Lower leg skin (tissue), 4 donors: ENCODE measurements around the gene CIAO1. TPM values are rescaled to one million over a fixed set of nuclear protein-coding genes. Genes with fewer than 3 reads are reported as not detected.

Experiments
- DNase-seq, 2 donors: peaks; one replicate each; pipeline ENCODE4 v3.0.0-alpha.2; 2019; ENCODE audit warnings: low spot score in 2 of 2
- H3K4me3 ChIP-seq: fragments of 200-600 bp; sonication (generic); 2 replicates; pipeline ENCODE4 v1.5.1; 2017; ENCODE audit warnings: mild to moderate bottlenecking, low read depth; ENCODE audit not compliant: poor library complexity, severe bottlenecking
- CTCF ChIP-seq, 3 donors: fragments of 450-650 bp; IDR thresholded peaks; one replicate each; pipeline ENCODE4 v1.5.1; 2016; ENCODE audit warnings: antibody characterized with exemption in 3 of 3, mild to moderate bottlenecking in 3 of 3, moderate library complexity in 2 of 3
- POLR2A ChIP-seq, 2 donors: fragments of 450-650 bp; IDR thresholded peaks; one replicate each; pipeline ENCODE4 v1.6.1; 2016 to 2017; ENCODE audit warnings: antibody characterized with exemption in 2 of 2, mild to moderate bottlenecking in 1 of 2, moderate library complexity in 1 of 2
- WGBS, 2 donors: methylation state at CpG; one replicate each; pipeline ENCODE4 v1.1.5; 2018; 5-methylcytosine and 5-hydroxymethylcytosine counted together
- intact Hi-C: fragments of 100-400 bp; cut with DNase I; formaldehyde crosslinking; loops from one replicate; pipeline ENCODE4 v1.15.0; 2023; ENCODE audit warnings: low total_unique reads
- total RNA-seq, 4 donors: library from RNA; depleted of rRNA; stranded (reverse); fragments of >200 nt; gene quantifications; one replicate each; pipeline ENCODE4 v1.1.0, GENCODE V29; 2016

CIAO1 gene
- total RNA-seq, 4 donors from 2014 or later = 86.1 to 115 (median 96.2) TPM

DNA sequence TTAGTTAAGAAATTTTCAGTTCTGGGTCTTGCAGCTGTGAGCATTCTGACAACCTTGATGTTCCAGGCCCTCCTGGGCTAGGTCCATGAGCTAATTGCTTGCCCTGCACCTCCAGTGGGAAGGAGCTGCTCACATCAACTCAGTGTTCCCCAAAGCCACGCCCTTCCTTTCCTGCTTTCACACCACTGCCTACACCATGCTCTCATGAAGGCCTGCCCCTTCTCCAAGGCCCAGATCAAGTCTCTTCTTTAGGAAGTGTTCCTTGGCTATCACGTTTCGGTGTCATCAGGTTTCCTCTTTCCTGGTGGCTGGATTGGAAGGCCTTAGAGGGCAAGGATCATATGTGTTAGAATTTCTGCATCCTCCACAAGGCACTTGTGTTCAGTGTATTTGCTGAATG is 19.0 kb upstream of the CIAO1 start:
- intact Hi-C loops = no loop called here
- DNase-seq = no peak
- WGBS, 2 donors = 82 to 87% methylated on average over 3 of the region's 3 CpGs
- no peak for TF ChIP-seq CTCF (IDR thresholded peaks at IDR 0.05)
- TF ChIP-seq POLR2A (IDR thresholded peaks at IDR 0.05) = no peak
- no peak overlapping the region for H3K4me3 ChIP-seq

- intact Hi-C loops = no loop called here
- no peak for DNase-seq
- TF ChIP-seq CTCF (IDR thresholded peaks at IDR 0.05) (no peak), POLR2A (IDR thresholded peaks at IDR 0.05) (no peak)
- 70 to 77% methylated on average over 5 of the region's 5 CpGs for WGBS, 2 donors
- no peak overlapping the region for H3K4me3 ChIP-seq
These were observed 18.1 kb upstream of the CIAO1 start for GRCh38 chr2:96247896-96248295.

DNA sequence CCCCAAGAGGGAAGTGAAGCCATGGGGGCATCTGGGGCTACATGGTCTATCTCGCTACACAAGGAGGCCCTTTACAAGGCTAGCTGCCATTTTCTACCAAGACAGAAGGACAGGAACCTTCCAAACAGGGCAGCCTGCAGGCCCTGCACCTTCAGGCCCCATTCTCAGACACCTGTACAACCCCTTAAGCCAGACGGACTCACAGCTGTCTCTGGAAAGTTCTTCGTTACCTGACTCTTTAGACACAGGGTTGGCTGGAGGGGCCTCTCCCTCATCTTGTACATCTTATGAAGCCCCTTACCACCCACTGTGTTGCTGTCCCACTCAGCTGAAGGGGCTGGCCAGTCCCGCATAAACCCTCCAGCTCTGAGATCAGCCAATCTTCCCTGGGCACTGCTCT is 17.4 kb upstream of the CIAO1 start:
- intact Hi-C loops = no loop called here
- TF ChIP-seq POLR2A (IDR thresholded peaks at IDR 0.05) (no peak), CTCF (IDR thresholded peaks at IDR 0.05) (no peak)
- no peak for DNase-seq
- no peak overlapping the region for H3K4me3 ChIP-seq
- WGBS, 2 donors = 84 to 91% methylated on average over 4 of the region's 4 CpGs

- DNase-seq = no peak
- WGBS, 2 donors = 63% methylated on average over 9 of the region's 9 CpGs
These were observed 16.4 kb upstream of the CIAO1 start for GRCh38 chr2:96249654-96250053.

GRCh38 chr2:96250188-96250587 is 15.8 kb upstream of the CIAO1 start:
- intact Hi-C loops = no loop called here
- TF ChIP-seq POLR2A (IDR thresholded peaks at IDR 0.05) (no peak), CTCF (IDR thresholded peaks at IDR 0.05) (no peak)
- DNase-seq = no peak
- H3K4me3 ChIP-seq = no peak overlapping the region
- 80 to 84% methylated on average over 6 of the region's 6 CpGs for WGBS, 2 donors

More at GRCh38 chr2:96249654-96250053, 16.4 kb upstream of the CIAO1 start:
- intact Hi-C loops = no loop called here
- no peak for TF ChIP-seq POLR2A (IDR thresholded peaks at IDR 0.05)
- no peak for TF ChIP-seq CTCF (IDR thresholded peaks at IDR 0.05)
- no peak overlapping the region for H3K4me3 ChIP-seq

- WGBS, 2 donors = 69% methylated on average over 6 of the region's 6 CpGs
- DNase-seq = no peak
These were observed 14.2 kb upstream of the CIAO1 start for GRCh38 chr2:96251721-96252292.

More at GRCh38 chr2:96251721-96252292, 14.2 kb upstream of the CIAO1 start:
- intact Hi-C loops = no loop called here
- H3K4me3 ChIP-seq = no peak overlapping the region
- TF ChIP-seq POLR2A (IDR thresholded peaks at IDR 0.05) = no peak
- TF ChIP-seq CTCF (IDR thresholded peaks at IDR 0.05) = no peak
